Choroid plexus epithelial cell (primary cell): ENCODE data around the gene ASXL1.

ENCODE experiments used
- DNase-seq: peaks from one replicate; pipeline ENCODE4 v3.0.0-alpha.2; 2010; ENCODE audit warnings: low read depth
- H3K4me3 ChIP-seq: 2 replicates; pipeline ENCODE4 v1.5.1; 2011; ENCODE audit warnings: low read depth, mild to moderate bottlenecking, control low read depth, low read length, moderate library complexity
- TF ChIP-seq, protein P1 (sequence below): conservative IDR thresholded peaks from 2 replicates; pipeline ENCODE4 v1.5.1; 2011; ENCODE audit warnings: low read depth, mild to moderate bottlenecking, control low read depth, inconsistent platforms, low read length, moderate library complexity

The ASXL1 gene

DNA sequence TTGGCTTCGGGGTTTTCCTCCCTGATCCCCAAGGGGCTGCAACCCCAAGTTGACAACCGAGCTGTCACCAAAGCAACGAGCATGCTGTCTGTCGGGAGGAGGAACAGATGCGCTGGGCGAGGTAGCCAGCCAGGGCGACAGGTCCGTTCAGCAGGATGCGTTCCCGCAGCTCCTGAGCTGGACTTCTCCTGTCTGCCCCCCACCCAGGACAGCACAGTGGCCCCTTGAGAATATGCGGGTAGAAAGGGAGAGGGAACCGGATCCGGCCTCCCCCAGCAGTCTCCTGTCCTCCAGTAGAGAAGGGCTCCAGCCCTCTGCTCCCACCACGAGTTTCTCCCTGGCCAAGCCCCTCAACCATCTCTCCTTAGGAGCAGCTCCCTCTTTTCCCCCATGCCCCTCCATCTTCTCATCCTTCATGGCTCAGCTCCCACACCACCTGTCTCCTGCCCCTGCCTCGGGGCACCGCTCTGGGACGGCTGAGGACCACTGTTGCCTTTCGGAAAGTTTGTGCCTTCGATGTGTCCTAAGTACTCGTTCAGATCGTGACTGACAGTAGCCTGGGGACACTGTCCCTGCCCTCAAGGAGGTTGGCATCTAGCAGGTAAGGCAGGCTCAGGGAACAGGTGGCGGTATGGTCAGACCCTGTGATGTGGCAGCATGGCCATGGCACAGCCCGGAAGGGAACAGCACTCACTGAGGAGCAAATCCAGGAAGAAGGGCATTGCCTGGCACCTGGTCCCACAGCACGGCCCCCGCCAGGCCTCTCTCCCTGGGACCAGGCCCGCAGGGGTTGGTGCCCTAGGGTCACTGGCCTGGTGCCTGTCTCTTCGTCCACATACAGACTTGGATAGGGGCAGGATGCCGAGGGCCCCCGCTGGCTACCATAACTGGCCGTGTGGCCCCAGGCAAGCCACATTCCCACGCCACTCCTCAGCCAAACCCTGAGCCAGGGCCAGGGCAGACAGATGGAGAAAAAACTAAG, 96.3 kb downstream of the ASXL1 start:
- DNase-seq = no peak
- H3K4me3 ChIP-seq = no peak overlapping the region
- TF ChIP-seq, protein P1, sequence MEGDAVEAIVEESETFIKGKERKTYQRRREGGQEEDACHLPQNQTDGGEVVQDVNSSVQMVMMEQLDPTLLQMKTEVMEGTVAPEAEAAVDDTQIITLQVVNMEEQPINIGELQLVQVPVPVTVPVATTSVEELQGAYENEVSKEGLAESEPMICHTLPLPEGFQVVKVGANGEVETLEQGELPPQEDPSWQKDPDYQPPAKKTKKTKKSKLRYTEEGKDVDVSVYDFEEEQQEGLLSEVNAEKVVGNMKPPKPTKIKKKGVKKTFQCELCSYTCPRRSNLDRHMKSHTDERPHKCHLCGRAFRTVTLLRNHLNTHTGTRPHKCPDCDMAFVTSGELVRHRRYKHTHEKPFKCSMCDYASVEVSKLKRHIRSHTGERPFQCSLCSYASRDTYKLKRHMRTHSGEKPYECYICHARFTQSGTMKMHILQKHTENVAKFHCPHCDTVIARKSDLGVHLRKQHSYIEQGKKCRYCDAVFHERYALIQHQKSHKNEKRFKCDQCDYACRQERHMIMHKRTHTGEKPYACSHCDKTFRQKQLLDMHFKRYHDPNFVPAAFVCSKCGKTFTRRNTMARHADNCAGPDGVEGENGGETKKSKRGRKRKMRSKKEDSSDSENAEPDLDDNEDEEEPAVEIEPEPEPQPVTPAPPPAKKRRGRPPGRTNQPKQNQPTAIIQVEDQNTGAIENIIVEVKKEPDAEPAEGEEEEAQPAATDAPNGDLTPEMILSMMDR = no peak

DNA sequence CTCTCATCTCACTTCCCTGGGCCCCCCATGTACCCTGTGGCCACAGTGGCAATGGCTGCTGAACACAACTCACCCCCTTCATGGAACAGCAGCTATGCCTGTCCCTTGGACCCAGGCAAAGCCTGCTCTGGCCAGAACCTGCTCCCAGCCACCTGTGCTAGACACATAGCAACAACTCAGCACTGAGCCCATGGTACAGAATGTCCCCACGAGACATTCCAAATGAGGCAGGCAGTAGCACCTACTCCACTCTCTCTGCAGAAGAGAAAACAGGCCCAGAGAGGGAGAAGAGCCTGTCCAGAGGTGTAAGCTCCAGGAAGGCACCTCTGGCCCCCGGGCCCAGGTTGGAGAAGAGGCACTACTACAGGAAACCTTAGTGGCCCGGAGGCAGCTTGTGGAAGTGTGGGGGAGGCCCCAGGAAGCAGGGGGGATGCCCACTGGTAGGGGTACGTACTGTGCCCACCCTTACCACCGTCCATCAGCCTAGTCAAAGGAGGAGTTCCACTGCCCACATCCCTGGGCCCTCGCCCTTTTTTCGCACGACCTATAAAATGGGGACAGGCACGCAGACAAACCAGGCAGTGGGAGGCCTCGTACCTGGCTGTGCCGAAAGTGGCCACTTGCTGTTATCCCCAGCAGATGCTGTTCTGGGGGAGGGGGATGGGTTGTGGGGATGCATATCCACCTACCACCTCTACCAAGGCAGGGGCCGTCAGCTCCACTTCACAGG, 97.2 kb downstream of the ASXL1 start:
- no peak overlapping the region for H3K4me3 ChIP-seq
- TF ChIP-seq, protein P1 = no peak
- no peak for DNase-seq

- H3K4me3 ChIP-seq = no peak overlapping the region
- DNase-seq = no peak
- TF ChIP-seq, protein P1 = no peak
Observed at GRCh38 chr20:32455901-32456701, 98.0 kb downstream of the ASXL1 start.

DNA sequence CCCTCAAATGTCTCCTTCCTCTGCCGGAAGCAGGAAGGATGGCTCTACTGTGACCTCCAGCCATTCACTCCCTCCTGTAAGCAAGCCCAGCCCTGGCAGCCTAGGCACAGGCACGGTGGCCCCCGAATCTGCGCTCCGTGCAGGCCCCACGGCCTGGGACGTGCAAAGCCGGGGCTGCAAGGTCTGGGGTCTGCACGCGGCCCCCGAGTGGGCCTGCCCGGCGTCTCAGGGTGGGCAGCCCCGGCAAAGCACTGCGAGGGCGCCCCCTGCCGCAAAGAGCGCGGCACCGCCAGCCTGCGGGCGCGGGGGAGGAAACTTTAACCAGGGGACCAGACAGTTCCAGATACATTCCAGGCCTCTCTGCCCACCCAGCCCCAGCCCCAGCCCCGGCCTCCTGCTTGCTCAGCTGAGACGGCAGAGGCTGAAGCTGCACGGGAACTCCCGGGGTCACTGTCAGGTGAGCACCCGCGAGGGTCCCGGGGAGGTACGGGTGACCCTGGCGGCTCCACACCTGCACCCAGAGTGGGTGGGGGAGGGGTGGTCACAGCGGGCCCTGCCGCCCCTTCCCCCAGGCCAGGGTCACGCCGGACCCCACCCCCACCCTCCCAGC, 98.8 kb downstream of the ASXL1 start:
- TF ChIP-seq, protein P1 = peak; percentile 66
- peak overlapping the region; percentile 56 for H3K4me3 ChIP-seq
- peak; percentile 45 for DNase-seq

- DNase-seq = peak; percentile 65
- peak overlapping the region; percentile 56 for H3K4me3 ChIP-seq
- TF ChIP-seq, protein P1 = no peak
Observed at GRCh38 chr20:32457479-32457986, 99.4 kb downstream of the ASXL1 start.
